ENCODE results near the gene ACBD6. TPM values are rescaled to one million over a fixed set of nuclear protein-coding genes. Genes with fewer than 3 reads are reported as not detected.

The ACBD6 gene
- total RNA-seq, 4 donors from 2014 or later: 33.3 to 44.0 (median 42.6) TPM

DNA sequence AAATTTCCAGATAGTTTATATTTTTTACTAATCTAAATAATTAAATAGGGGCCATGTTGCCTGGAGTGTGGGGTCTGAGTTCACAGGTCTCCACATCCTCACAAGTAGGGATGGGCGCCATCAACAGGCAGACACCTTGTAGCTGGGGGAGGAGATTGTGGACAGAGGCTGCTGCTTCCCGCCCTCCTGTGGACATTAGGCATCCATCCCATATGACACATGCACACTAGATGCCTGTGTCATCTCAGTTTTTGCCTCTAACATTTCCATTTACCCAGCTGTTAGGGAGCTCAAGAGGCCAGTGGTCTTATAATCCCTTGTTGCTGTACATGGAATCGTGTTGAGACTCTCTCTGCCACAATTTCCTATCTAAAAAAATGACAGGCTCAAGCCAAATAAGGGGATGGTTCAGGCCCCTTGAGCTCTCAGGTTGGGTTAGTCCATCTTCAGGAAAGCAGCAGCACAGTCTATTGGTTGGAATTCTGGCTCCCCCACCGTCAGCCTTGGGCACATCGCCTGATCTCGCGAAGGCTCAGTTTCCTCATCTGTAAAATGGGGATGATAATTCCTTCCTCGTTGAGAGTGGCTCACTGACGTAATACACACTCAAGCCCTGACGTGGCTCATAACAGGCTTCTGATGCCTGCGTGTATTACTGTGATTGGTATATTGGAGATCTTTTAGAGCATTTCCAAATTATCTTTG lies 258.7 kb downstream of the ACBD6 start:
- peaks cover 8 to 73% (median 18%) of the 10 kb centered on the region in 4 donors for H3K27me3 ChIP-seq
- no peaks in the 10 kb centered on the region for H3K4me1 ChIP-seq
- no peak overlapping the region for H3K4me3 ChIP-seq
- H3K36me3 ChIP-seq: no peaks in the 10 kb centered on the region
- intact Hi-C loops (cut with DNase I): no loop called here
- no peaks in the 10 kb centered on the region for H3K9me3 ChIP-seq
- TF ChIP-seq, protein P1, sequence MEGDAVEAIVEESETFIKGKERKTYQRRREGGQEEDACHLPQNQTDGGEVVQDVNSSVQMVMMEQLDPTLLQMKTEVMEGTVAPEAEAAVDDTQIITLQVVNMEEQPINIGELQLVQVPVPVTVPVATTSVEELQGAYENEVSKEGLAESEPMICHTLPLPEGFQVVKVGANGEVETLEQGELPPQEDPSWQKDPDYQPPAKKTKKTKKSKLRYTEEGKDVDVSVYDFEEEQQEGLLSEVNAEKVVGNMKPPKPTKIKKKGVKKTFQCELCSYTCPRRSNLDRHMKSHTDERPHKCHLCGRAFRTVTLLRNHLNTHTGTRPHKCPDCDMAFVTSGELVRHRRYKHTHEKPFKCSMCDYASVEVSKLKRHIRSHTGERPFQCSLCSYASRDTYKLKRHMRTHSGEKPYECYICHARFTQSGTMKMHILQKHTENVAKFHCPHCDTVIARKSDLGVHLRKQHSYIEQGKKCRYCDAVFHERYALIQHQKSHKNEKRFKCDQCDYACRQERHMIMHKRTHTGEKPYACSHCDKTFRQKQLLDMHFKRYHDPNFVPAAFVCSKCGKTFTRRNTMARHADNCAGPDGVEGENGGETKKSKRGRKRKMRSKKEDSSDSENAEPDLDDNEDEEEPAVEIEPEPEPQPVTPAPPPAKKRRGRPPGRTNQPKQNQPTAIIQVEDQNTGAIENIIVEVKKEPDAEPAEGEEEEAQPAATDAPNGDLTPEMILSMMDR (IDR thresholded peaks at IDR 0.05): no peak
- TF ChIP-seq POLR2A (IDR thresholded peaks at IDR 0.05; ENCODE audit: low read depth) (no peak), EP300 (IDR thresholded peaks at IDR 0.05) (no peak), POLR2AphosphoS5 (IDR thresholded peaks at IDR 0.05) (no peak)
- DNase-seq (ENCODE audit: extremely low spot score): no peak
- WGBS: 90% methylated on average over 11 of the region's 11 CpGs
- H3K27ac ChIP-seq (replicated peaks in 1 of 4): no peak overlapping the region

DNA sequence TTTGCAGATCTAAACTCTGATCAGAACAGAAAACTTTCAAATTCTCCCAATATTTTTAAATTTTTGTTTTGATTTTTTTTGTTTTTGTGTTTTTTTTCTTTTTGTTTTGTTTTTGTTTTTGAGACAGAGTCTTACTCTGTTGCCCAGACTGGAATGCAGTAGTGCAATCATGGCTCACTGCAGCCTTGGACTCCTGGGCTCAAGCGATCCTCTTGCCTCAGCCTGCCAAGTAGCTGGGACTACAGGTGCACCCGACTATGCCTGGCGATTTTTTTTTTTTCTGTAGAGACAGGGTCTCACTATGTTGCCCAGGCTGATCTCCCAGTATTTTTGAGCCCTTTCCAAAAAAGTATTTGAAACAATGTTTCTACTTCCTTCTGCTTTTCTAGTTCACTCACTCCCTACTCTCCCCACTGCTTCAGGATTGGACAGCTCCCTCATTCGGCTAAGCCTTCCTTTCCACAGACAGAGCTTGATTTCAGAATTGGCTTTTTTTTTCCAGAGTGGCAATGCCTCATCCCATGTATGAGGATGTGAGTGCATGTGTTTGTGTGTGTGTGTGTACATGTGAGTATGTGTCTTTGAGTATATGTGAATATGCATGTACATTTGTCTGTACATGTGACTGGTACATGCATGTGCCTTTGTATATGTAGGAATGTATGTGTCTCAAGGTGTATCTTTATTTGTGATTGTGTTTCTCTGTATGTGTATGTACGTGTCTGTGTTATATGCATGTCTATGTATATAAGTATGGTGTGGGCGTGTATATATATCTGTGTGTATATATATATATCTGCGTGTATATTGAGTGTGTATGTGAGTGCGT lies 260.4 kb downstream of the ACBD6 start:
- H3K36me3 ChIP-seq: no peaks in the 10 kb centered on the region
- 75% methylated on average over 8 of the region's 8 CpGs for WGBS
- no peak overlapping the region for H3K4me3 ChIP-seq
- no peak overlapping the region for H3K27ac ChIP-seq (replicated peaks in 1 of 4)
- no peak for DNase-seq (ENCODE audit: extremely low spot score)
- H3K9me3 ChIP-seq: no peaks in the 10 kb centered on the region
- H3K4me1 ChIP-seq: peaks cover 0 to under 1% (median 0%) of the 10 kb centered on the region in 4 donors
- intact Hi-C loops (cut with DNase I): no loop called here
- TF ChIP-seq, protein P1 (IDR thresholded peaks at IDR 0.05): no peak
- TF ChIP-seq POLR2AphosphoS5 (IDR thresholded peaks at IDR 0.05) (no peak), EP300 (IDR thresholded peaks at IDR 0.05) (no peak), POLR2A (IDR thresholded peaks at IDR 0.05; ENCODE audit: low read depth) (no peak)
- H3K27me3 ChIP-seq: peaks cover 8 to 90% (median 34%) of the 10 kb centered on the region in 4 donors

DNA sequence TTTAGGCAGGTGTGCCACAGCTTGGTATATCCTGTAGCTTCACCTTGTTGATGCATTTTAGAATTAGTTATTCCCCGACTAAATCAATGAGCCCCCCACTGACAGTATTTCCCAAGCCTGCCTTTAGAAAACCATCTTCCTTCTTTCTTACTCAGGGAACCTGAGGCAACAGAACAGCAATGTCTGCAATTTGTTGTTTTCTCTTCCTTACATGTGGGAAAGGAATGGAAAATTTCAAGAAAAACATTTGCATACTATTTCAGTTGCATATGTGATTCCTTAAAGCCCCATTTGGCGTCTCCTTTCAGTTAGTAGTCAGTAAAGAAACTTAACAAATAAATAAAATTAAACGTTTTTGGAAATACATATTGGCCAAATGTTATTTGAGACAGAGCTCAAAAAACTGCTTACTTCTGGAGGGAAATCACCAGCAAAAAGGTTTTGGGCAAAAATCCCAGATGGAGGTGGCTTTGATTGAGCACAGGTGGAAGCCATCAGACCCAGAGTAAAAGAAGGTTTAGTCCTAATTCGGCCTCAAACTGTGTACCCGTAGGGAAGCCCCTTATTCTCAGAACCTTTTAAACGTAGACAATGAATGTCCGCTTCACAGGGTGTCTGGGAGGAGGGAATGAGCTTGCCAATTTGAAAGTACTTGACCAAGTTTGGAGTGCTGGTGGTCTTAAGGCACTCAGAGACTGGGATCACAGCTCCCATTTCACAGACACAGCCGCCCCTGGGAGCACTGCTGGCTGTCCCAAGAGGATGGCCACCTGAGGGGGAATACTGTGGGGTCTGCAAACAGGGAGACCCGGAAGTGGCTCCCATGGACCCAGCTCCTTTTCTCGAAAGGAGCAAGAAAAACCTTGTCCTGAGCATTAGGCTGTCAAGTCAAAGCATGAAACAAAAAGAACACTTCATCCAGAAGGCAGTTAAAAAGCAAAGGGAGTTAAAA lies 263.0 kb downstream of the ACBD6 start:
- H3K4me1 ChIP-seq: peaks cover 16 to 26% (median 20%) of the 10 kb centered on the region in 4 donors
- intact Hi-C loops (cut with DNase I): no loop called here
- H3K27ac ChIP-seq (replicated peaks in 1 of 4): no peak overlapping the region
- 13% methylated on average over 10 of the region's 10 CpGs for WGBS
- peaks cover 12 to 100% (median 59%) of the 10 kb centered on the region in 4 donors for H3K27me3 ChIP-seq
- no peak for DNase-seq (ENCODE audit: extremely low spot score)
- H3K9me3 ChIP-seq: no peaks in the 10 kb centered on the region
- H3K4me3 ChIP-seq: no peak overlapping the region
- no peaks in the 10 kb centered on the region for H3K36me3 ChIP-seq
- TF ChIP-seq, protein P1 (IDR thresholded peaks at IDR 0.05): no peak
- TF ChIP-seq POLR2AphosphoS5 (IDR thresholded peaks at IDR 0.05) (no peak), EP300 (IDR thresholded peaks at IDR 0.05) (no peak), POLR2A (IDR thresholded peaks at IDR 0.05; ENCODE audit: low read depth) (no peak)

DNA sequence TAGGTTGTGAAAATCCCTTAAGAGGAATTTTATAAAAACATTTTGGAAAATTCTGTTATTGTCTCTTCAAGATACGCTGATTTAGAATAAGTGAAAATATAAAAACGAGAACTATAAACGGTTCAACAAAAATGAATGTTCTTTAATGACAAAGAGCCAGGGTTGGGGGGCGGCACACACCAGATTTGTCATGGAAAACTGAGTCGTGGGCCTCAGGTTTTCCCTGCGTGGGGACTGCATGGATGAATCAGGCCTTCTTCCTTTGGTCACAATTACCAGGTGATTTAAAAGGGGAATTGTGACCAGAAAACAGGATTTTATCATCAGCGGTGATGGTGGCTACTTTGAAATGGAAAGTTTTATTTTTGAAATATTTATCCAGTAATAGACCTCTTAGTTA lies 263.7 kb downstream of the ACBD6 start:
- WGBS: 18% methylated on average over 7 of the region's 7 CpGs
- DNase-seq (ENCODE audit: extremely low spot score): no peak
- Histone ChIP-seq H3K36me3 (no peaks in the 10 kb centered on the region), H3K27me3 (peaks cover 12 to 100% (median 64%) of the 10 kb centered on the region in 4 donors), H3K4me1 (peaks cover 21 to 32% (median 27%) of the 10 kb centered on the region in 4 donors), H3K4me3 (no peak overlapping the region), H3K27ac (replicated peaks in 1 of 4) (no peak overlapping the region), H3K9me3 (no peaks in the 10 kb centered on the region)
- TF ChIP-seq, protein P1 (IDR thresholded peaks at IDR 0.05): no peak
- no peak for TF ChIP-seq POLR2A (IDR thresholded peaks at IDR 0.05; ENCODE audit: low read depth)
- no peak for TF ChIP-seq EP300 (IDR thresholded peaks at IDR 0.05)
- no peak for TF ChIP-seq POLR2AphosphoS5 (IDR thresholded peaks at IDR 0.05)
- intact Hi-C loops (cut with DNase I): no loop called here
